Esophagus (tissue), 2 donors: ENCODE data around the gene PCGF5. TPM values are rescaled to one million over a fixed set of nuclear protein-coding genes. Genes with fewer than 3 reads are reported as not detected.

Experiments
- H3K27ac ChIP-seq, 2 donors: one replicate each; pipeline ENCODE4 v1.5.1; 2013; ENCODE audit warnings: low read depth in 2 of 2, mild to moderate bottlenecking in 2 of 2, inconsistent platforms in 1 of 2, low read length in 1 of 2, moderate library complexity in 1 of 2
- H3K27me3 ChIP-seq, 2 donors: one replicate each; pipeline ENCODE4 v1.6.1; 2013; ENCODE audit warnings: low read length in 2 of 2, control low read depth in 1 of 2, mild to moderate bottlenecking in 1 of 2; ENCODE audit not compliant: insufficient read depth in 2 of 2, control insufficient read depth in 1 of 2
- H3K36me3 ChIP-seq, 2 donors: one replicate each; pipeline ENCODE4 v1.6.1; 2013; ENCODE audit warnings: low read length in 1 of 2; ENCODE audit not compliant: control insufficient read depth in 2 of 2, insufficient read depth in 2 of 2
- H3K4me1 ChIP-seq, 2 donors: one replicate each; pipeline ENCODE4 v1.6.1; 2013; ENCODE audit warnings: low read length in 1 of 2; ENCODE audit not compliant: control insufficient read depth in 2 of 2, insufficient read depth in 2 of 2
- H3K4me3 ChIP-seq, 2 donors: one replicate each; pipeline ENCODE4 v1.5.1; 2013; ENCODE audit warnings: low read length in 2 of 2, mild to moderate bottlenecking in 2 of 2, low read depth in 1 of 2, moderate library complexity in 1 of 2
- H3K9me3 ChIP-seq, 2 donors: one replicate each; pipeline ENCODE4 v1.6.1; 2013; ENCODE audit warnings: mild to moderate bottlenecking in 2 of 2, low read depth in 1 of 2, low read length in 1 of 2, moderate library complexity in 1 of 2; ENCODE audit not compliant: control insufficient read depth in 2 of 2, insufficient read depth in 1 of 2
- WGBS, 2 donors: extraction: QIAGEN DNeasy Blood & Tissue Kit; methylation state at CpG; one replicate each; pipeline ENCODE4 v1.1.7; 2013; 5-methylcytosine and 5-hydroxymethylcytosine counted together
- polyA plus RNA-seq, 2 donors: library from polyadenylated mRNA; stranded (reverse); fragments of 200-250 nt; gene quantifications; one replicate each; pipeline ENCODE4 v1.2.3, GENCODE V29; 2013
- donor health status: healthy with polysubstance abuse.
- donor health status: Bipolar disorder and iron deficiency.

The PCGF5 gene
- polyA plus RNA-seq, 2 donors: 12.3 to 13.7 TPM

DNA sequence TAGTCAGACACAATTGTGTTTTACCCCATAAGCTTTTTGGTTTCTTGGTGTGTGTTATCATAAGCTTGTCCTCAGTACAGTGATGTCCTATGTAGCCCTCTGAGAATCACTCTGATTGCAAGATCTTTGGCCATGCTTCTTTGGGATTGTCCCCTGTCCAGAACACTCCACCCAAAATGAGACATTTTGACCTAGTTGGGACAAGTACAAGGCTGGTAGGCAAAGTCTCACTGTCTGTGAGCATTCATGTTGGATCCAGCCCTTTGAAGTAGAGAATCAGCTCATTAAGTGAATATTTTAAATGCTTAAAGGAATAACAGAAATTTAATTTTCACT lies 28.9 kb upstream of the PCGF5 start:
- no peaks in the 10 kb centered on the region for H3K4me1 ChIP-seq
- H3K9me3 ChIP-seq: no peaks in the 10 kb centered on the region
- no peak overlapping the region for H3K4me3 ChIP-seq
- no peaks in the 10 kb centered on the region for H3K27me3 ChIP-seq
- no peak overlapping the region for H3K27ac ChIP-seq
- no peaks in the 10 kb centered on the region for H3K36me3 ChIP-seq

DNA sequence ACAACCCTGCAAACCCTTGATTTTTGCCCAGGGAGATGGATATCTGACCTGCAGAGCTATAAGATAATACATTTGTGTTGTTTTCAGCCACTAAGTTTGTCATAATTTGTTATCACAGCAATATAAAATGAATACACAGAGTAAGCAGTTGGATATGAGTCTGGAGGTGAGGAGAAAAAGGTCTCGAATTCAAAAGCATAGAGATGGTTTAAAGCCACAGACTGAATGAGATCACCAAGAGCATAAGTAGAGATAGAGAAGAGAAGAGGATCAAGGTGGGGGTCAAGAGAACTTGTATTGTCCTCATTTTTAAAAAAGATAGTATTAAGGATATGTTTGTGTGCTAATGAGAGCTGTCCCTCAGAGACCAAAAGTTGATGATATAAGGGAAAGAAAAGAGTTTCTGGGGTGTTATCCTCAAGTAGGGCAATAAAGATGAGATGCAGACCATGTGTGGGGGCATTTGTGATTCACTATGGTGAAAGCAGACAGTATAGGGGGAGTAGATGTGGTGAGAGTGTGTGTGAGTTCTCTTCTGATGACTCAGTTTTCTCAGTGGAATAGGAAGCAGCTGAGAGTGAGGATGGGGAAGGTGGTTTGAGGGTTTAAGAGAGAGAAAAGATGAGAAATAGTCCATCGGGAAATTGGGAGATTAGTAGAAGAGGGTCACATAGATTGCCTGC lies 25.8 kb upstream of the PCGF5 start:
- Histone ChIP-seq H3K4me3 (no peak overlapping the region), H3K27ac (no peak overlapping the region), H3K4me1 (peaks cover 0 to 6% of the 10 kb centered on the region in 2 donors), H3K27me3 (no peaks in the 10 kb centered on the region), H3K36me3 (no peaks in the 10 kb centered on the region), H3K9me3 (no peaks in the 10 kb centered on the region)
- 76 to 91% methylated on average over 2 of the region's 2 CpGs for WGBS, 2 donors

DNA sequence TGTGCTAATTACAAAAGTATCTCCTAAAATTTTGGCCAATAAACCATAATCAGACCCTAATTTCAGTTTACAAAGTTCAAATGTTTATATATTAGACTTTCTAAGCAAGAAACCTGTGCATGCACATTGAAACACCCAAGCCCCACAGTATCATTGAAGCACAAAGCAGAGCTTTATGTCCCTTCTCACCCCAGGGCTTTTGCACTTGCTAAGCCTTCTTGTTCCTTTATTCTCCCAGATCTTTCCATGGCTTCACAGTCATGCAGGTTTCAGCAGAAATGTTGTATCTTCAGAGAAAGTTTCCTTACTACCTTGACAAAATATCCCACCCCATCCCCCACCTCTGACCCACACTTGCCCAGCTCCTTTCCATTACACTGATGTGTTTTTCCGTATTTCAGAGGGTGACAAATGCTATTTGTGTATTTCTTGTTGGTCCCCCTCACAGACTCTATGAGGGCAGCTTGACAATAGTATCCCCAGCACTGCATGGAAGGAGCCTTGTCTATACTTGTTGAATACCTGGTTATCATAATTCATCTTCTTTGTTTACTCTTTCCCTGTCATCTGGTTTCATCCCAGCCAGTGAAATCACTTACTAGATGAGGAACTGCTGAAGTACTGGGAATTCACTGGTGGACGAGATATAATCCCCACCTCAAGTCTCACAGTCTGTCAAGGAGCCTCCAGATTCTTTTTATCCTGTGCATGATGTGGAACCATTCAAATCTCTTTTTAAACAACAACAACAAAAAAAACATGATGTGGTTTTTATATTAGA lies 24.0 kb upstream of the PCGF5 start:
- no peaks in the 10 kb centered on the region for H3K9me3 ChIP-seq
- H3K4me1 ChIP-seq: peaks cover 0 to 6% of the 10 kb centered on the region in 2 donors
- no peaks in the 10 kb centered on the region for H3K36me3 ChIP-seq
- no peak overlapping the region for H3K4me3 ChIP-seq
- H3K27ac ChIP-seq: no peak overlapping the region
- no peaks in the 10 kb centered on the region for H3K27me3 ChIP-seq
- WGBS, 2 donors: 54 to 63% methylated on average over 2 of the region's 2 CpGs

DNA sequence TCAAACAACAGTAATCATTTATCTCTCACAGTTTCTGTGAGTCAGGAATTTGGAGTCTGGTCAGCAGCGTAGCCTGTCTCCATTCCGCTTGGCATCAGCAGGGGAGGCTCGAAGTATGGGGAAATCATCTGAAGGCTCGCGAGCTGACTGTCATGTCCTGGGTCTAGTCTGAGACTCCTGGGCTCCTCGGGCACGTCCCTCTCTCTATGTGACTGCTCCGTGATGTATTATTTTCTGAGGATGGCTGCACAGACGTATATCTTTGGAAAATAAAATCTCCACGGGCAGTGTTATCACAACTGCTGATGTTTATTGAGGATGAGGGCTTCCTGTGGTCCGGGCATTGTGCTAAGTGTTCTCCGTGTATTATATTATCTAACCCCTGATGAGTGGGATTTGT lies 23.3 kb upstream of the PCGF5 start:
- 73 to 82% methylated on average over 12 of the region's 12 CpGs for WGBS, 2 donors
- H3K27ac ChIP-seq: no peak overlapping the region
- no peaks in the 10 kb centered on the region for H3K36me3 ChIP-seq
- H3K27me3 ChIP-seq: no peaks in the 10 kb centered on the region
- H3K4me1 ChIP-seq: peaks cover 0 to 6% of the 10 kb centered on the region in 2 donors
- no peaks in the 10 kb centered on the region for H3K9me3 ChIP-seq
- no peak overlapping the region for H3K4me3 ChIP-seq

DNA sequence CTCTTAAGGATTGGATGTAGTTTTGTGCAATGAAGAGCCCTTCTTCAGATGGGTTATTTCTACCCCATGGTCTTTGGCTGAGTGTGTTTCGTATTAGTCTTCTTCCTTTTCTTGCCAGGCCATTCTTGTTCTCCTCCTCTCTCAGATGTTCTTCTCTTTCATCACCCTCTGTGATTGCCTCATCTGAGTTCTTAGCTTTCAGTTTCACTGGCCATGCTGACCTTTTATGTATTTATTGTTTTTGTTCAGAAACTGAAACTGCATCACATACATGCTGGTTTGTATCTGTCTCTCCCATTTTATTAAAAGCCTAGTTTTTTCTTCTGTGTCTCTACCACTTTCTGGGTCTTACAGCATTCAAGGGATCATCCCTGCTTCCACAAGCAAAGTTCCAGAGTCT lies 21.7 kb upstream of the PCGF5 start:
- peaks cover 0 to 6% of the 10 kb centered on the region in 2 donors for H3K4me1 ChIP-seq
- H3K36me3 ChIP-seq: no peaks in the 10 kb centered on the region

DNA sequence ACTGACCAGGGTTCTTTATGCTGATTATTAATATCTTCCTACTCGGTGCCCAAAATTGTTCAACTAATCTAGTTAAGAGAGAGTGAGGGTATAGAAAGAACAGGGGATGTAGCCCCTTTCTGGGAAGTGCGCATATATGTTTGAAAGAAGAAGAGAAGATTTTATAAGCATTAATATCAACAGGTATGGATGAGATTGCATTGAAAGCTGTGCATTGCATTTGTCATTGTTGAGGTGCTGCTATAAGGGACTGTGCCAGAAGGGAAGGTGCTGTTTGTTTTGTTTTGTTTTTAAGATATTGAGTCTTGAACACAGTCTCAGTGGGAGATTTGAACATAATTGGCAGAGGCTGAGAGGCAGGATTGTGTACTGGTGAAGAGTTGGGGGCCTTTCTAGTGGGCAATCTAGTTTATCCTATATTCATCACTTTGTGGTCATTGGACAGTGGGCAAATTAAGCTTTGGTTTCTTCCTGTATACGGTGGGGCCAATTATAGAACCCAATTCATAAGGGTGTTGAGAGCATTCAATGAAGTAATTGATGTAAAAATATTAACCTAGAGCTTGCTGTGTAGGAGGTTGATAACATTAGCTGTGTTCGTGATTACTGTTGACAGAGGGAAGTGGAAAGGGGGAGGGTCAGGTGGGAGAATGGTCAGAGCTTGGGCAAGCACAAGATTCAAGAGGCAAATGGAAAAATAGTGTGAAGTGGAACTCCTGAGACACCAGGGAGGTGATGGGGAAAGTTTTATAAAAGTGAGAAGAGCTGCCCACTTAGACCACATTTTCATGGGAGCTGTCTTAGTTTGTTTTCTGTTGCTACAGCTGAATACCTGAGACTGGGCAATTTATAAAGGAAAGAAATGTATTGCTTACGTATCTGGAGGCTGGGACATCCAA lies 19.9 kb upstream of the PCGF5 start:
- H3K9me3 ChIP-seq: no peaks in the 10 kb centered on the region
- no peak overlapping the region for H3K4me3 ChIP-seq
- 60 to 66% methylated on average over 5 of the region's 5 CpGs for WGBS, 2 donors
- no peaks in the 10 kb centered on the region for H3K36me3 ChIP-seq
- H3K4me1 ChIP-seq: peaks cover 0 to 6% of the 10 kb centered on the region in 2 donors
- no peaks in the 10 kb centered on the region for H3K27me3 ChIP-seq
- no peak overlapping the region for H3K27ac ChIP-seq

More for the DNA sequence above, 21.7 kb upstream of the PCGF5 start:
- Histone ChIP-seq H3K27me3 (no peaks in the 10 kb centered on the region), H3K4me3 (no peak overlapping the region), H3K27ac (no peak overlapping the region), H3K9me3 (no peaks in the 10 kb centered on the region)
- WGBS, 2 donors: 47 to 50% methylated on average over 1 of the region's 1 CpG

DNA sequence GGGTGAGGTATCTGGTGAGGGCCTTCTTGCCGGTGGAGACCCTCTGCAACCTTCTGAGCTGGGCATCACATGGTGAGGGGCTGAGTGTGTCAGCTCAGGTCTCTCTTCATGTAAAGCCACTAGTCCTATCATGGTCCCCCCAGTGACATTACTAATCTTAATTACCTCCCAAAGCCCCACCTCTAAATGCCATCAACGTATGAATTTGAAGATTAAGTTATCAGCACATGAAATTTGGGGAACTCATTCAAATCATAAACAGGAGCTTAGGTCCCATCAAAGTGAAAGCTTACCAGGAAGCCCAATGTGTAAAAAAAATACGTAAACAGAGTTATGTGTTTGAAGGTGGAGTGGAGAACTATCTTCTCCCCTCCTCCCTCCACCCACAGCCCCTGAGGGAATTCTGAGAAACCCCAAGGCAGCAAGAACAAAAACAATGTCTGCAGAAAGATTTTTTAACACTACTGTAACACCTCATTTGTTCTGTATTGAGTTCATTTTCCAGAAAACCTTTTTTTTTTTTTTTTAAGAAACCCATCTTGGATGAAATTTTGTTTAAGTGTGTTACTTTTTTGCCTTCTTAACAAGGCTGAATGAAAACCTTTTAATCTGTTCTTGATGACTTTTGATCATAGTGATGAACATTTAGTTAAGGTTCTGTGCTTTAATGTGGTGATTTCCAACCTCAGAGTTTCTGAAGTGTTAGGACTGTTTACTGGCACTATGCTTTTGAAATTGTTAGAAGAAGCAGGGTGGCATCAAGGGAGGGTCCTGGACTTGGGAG lies 19.1 kb upstream of the PCGF5 start:
- Histone ChIP-seq H3K9me3 (no peaks in the 10 kb centered on the region), H3K36me3 (no peaks in the 10 kb centered on the region), H3K4me1 (peaks cover 0 to 6% of the 10 kb centered on the region in 2 donors), H3K27ac (no peak overlapping the region), H3K27me3 (no peaks in the 10 kb centered on the region), H3K4me3 (no peak overlapping the region)
- WGBS, 2 donors: 55 to 62% methylated on average over 3 of the region's 3 CpGs

DNA sequence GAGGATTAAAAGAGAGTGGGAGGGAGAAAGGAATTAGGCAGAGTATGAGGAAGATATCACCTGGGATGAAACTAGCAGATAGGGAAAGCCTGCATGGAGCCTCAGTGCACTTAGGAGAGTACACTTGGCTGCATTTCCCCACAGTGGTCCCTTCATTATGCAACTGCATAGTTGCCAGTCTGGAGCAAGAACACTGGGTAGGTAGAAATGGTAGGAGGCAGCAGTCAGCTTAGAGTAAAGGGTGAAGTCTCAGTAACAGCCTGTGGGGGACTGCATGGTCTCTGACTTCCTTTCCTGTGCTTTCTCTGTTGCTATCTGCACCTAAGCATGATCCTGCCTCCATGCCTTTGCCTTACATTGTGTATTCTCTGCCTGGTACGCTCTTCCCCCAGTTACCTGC lies 14.0 kb upstream of the PCGF5 start:
- no peak overlapping the region for H3K4me3 ChIP-seq
- no peaks in the 10 kb centered on the region for H3K36me3 ChIP-seq
- WGBS, 2 donors: 0% methylated on average over 1 of the region's 1 CpG
- H3K4me1 ChIP-seq: no peaks in the 10 kb centered on the region
- no peak overlapping the region for H3K27ac ChIP-seq
- no peaks in the 10 kb centered on the region for H3K27me3 ChIP-seq
- H3K9me3 ChIP-seq: no peaks in the 10 kb centered on the region

DNA sequence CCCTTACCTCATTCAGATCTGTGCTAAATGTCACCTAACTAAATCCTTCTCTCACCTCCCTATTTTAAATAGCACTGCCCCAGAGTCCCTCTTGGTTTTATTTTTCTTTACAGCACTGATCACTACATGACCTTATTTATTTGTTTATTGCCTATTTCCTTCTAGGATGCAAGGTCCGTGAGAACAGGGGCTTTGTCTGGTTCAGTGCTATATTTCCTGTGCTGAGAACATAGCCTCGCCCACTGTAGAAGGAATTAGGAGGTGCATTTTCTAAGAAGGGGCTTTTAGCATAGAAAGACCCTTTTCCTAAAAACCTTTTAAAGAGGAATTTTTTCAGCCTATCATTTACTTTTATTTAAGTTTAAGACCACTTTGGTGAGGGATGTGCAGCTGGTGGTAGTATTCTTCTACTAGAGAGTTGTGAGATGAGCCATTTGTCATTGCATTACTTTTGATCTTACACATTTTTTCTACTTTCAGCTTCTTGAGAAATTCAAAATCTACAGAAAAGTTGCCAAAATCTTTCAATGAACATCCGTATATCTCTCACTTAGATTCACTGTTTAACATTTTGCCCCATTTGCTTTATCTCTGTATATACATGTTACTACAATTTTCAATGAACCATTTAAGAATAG lies 13.5 kb upstream of the PCGF5 start:
- Histone ChIP-seq H3K9me3 (no peaks in the 10 kb centered on the region), H3K27ac (no peak overlapping the region), H3K27me3 (no peaks in the 10 kb centered on the region), H3K4me3 (no peak overlapping the region), H3K4me1 (no peaks in the 10 kb centered on the region), H3K36me3 (no peaks in the 10 kb centered on the region)
- WGBS, 2 donors: 78 to 79% methylated on average over 3 of the region's 3 CpGs
